Epithelial cell of proximal tubule (primary cell): ENCODE measurements around the gene CDH3. TPM values are rescaled to one million over a fixed set of nuclear protein-coding genes. Genes with fewer than 3 reads are reported as not detected.
A peak's percentile ranks its signal among the peaks of the same experiment; 100 is the strongest.

Experiments used
- DNase-seq: peaks from one replicate; pipeline ENCODE4 v3.0.0-alpha.2; 2011; ENCODE audit warnings: low read depth
- H3K4me3 ChIP-seq: 2 replicates; pipeline ENCODE4 v1.5.1; 2011; ENCODE audit warnings: low read depth, mild to moderate bottlenecking, low read length
- total RNA-seq: library from RNA; depleted of rRNA; stranded (reverse); fragments of >200 nt; gene quantifications from 2 replicates; pipeline ENCODE4 v1.2.3, GENCODE V29; 2015
- TF ChIP-seq, protein P1 (sequence below): conservative IDR thresholded peaks from 2 replicates; pipeline ENCODE4 v1.5.1; 2012; ENCODE audit warnings: low read depth, mild to moderate bottlenecking, low read length

Gene CDH3
- total RNA-seq, 1 donor from 2014 or later, result 174 TPM

DNA sequence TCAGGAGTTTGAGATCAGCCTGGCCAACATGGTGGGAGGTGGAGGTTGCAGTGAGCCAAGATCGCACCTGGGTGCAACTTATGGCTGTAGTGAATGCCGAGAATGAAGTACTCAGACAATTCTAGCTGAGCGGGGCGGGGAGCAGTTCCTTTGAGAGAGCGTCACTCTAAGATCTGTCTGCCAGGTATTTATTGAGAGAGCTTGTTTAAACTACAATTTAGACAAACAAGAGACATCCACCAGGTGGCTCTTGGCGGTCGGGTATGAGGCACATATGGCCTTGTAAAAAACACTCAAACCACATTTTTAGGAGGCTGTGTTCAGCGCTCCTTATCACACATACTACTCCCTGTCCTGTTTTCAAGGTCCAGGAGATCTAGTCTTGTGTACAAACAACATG is 51.4 kb downstream of the CDH3 start:
- H3K4me3 ChIP-seq, result no peak overlapping the region
- no peak for DNase-seq
- TF ChIP-seq, protein P1, sequence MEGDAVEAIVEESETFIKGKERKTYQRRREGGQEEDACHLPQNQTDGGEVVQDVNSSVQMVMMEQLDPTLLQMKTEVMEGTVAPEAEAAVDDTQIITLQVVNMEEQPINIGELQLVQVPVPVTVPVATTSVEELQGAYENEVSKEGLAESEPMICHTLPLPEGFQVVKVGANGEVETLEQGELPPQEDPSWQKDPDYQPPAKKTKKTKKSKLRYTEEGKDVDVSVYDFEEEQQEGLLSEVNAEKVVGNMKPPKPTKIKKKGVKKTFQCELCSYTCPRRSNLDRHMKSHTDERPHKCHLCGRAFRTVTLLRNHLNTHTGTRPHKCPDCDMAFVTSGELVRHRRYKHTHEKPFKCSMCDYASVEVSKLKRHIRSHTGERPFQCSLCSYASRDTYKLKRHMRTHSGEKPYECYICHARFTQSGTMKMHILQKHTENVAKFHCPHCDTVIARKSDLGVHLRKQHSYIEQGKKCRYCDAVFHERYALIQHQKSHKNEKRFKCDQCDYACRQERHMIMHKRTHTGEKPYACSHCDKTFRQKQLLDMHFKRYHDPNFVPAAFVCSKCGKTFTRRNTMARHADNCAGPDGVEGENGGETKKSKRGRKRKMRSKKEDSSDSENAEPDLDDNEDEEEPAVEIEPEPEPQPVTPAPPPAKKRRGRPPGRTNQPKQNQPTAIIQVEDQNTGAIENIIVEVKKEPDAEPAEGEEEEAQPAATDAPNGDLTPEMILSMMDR, result no peak

DNA sequence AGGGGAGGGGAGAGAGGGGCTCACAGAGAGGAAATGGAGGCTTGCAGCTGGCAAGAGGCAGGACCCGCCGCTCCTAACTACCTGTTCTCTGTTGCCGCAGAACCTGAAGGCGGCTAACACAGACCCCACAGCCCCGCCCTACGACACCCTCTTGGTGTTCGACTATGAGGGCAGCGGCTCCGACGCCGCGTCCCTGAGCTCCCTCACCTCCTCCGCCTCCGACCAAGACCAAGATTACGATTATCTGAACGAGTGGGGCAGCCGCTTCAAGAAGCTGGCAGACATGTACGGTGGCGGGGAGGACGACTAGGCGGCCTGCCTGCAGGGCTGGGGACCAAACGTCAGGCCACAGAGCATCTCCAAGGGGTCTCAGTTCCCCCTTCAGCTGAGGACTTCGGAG is 53.0 kb downstream of the CDH3 start:
- DNase-seq, result no peak
- TF ChIP-seq, protein P1, result no peak
- no peak overlapping the region for H3K4me3 ChIP-seq

DNA sequence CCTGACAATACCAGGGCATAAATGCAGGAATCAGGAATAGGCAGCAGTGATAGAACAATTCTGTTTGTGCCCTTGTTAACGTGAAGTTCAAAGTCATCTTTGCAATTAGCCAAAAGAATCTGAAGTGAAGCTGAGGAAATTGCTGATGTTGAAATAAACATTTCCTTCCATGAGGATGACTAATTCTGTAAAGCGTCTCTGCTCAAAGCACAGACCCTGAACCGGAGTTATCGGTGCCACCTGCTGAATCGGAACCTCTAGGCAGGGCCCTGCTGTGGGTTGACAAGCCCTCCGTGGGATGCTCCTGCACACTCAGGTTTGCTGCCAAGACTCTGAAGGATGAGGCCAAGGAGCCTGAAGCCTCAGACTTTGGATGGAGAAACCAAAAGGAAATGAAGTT is 55.0 kb downstream of the CDH3 start:
- TF ChIP-seq, protein P1, result peak; percentile 2
- no peak for DNase-seq
- H3K4me3 ChIP-seq, result no peak overlapping the region

DNA sequence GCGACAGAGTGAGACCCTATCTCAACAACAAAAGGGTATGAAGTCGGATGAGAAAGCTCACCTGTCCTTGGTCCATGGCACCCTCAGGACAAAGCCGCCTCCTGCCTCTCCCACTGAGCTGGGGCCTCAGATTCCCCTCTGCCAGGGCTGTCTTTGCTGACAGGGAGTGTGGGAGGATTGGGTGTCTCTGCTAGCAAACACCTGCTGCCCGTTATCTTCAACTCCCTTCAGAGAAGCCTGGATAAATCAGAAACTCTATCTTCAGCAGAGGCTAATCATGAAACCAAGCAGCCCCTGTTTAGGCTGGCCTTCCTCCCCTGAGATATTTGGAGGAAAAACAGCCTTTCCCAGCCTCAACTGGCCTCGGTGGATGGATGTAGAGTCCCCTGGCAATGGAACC is 55.7 kb downstream of the CDH3 start:
- TF ChIP-seq, protein P1, result no peak
- DNase-seq, result no peak
- H3K4me3 ChIP-seq, result no peak overlapping the region

DNA sequence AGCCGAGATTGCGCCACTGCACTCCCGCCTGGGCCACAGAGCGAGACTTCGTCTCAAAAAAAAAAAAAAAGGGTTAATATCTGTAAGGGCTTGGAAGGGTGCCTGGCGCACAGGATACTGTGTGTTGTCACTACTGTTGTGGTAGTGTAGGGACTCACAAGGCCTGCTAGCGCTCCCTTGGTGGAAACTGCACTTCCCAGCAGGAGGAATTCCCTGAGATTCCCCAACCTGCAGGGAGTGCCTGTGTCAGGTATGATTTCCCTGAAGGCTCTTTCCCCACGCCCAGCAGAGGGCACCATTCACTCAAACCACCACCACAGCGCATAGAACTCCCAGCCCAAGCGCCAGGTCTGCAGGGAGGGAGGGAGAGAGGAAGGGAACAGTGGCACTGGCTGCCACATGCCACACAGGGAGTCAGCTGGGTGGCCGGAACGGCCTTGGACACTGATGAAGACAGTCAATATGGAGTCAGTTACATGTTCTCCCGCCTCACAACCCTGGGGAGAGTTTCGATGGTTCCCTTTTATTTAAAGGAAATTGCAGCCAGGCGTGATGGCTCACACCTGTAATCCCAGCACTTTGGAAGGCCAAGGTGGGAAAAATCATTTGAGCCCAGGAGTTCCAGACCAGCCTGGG is 59.2 kb downstream of the CDH3 start:
- no peak for DNase-seq
- TF ChIP-seq, protein P1, result peak; percentile 97
- no peak overlapping the region for H3K4me3 ChIP-seq

DNA sequence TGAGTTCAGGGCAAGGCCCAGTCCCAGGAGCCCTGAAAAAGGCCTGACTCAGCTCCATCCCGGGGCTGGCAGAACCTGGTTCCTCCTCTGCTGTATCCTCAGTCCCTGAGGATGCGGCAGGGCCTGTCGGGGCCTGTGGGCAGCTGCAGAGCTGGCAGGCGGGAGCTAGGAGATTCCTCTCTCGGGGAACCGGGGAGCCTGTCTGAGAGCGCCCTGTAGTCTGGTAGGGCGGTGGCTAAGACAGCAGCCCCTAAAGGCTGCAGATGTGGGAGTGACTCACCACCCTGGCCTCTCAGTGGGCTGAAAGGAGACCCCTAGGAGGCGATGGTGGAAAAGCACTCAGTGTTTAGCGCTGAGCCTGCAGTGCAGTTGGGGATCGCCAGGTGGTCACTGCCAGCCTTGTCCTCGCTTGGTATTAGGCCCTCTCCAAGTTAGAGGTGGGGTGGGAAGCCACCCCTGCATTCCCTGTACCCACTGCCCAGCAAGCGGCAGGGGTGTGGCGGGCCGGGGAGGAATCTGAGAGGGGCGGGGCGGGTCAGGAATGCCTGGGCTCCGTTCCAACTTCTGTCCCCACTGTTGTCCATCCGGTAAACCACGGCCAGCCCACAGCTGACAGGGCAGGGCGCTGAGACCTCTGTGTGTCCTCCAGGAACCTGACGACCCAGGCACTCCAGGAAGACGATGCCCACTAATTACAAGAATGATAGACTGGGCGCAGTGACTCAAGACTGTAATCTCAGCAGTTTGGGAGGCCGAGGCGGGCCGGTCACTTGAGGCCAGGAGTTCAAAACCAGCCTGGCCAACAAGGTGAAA is 62.4 kb downstream of the CDH3 start:
- DNase-seq, result peak; percentile 31
- TF ChIP-seq, protein P1, result peak; percentile 42
- no peak overlapping the region for H3K4me3 ChIP-seq
